Measurements from ENCODE around the gene SH3PXD2B. TPM values are rescaled to one million over a fixed set of nuclear protein-coding genes. Genes with fewer than 3 reads are reported as not detected.

SH3PXD2B gene
- total RNA-seq, 4 donors from 2014 or later = 27.8 to 52.6 (median 44.4) TPM

- DNase-seq (ENCODE audit: low spot score in 2 of 2) = no peak
- Histone ChIP-seq H3K27me3 (no peaks in the 10 kb centered on the region), H3K9me3 (no peaks in the 10 kb centered on the region), H3K27ac (no peak overlapping the region), H3K36me3 (peaks cover 0 to 55% (median 0%) of the 10 kb centered on the region in 3 donors), H3K4me3 (no peak overlapping the region), H3K4me1 (peaks cover 0 to 40% (median 3%) of the 10 kb centered on the region in 4 donors)
- WGBS, 2 donors = 82 to 87% methylated on average over 5 of the region's 5 CpGs
- no peak for TF ChIP-seq EP300 (IDR thresholded peaks at IDR 0.05)
- no peak for TF ChIP-seq POLR2A (IDR thresholded peaks at IDR 0.05)
- no peak for TF ChIP-seq CTCF (IDR thresholded peaks at IDR 0.05)
Observed at GRCh38 chr5:172385010-172385563, 69.2 kb downstream of the SH3PXD2B start.

GRCh38 chr5:172383191-172383802, 71.0 kb downstream of the SH3PXD2B start:
- peaks cover 0 to 60% (median 0%) of the 10 kb centered on the region in 3 donors for H3K36me3 ChIP-seq
- peaks cover 0 to 35% (median 0%) of the 10 kb centered on the region in 4 donors for H3K4me1 ChIP-seq
- H3K27me3 ChIP-seq = no peaks in the 10 kb centered on the region
- no peak for DNase-seq (ENCODE audit: low spot score in 2 of 2)
- H3K9me3 ChIP-seq = no peaks in the 10 kb centered on the region
- TF ChIP-seq CTCF (IDR thresholded peaks at IDR 0.05) = no peak
- no peak for TF ChIP-seq POLR2A (IDR thresholded peaks at IDR 0.05)
- no peak for TF ChIP-seq EP300 (IDR thresholded peaks at IDR 0.05)
- 60 to 66% methylated on average over 6 of the region's 6 CpGs for WGBS, 2 donors
- H3K4me3 ChIP-seq = no peak overlapping the region
- H3K27ac ChIP-seq = no peak overlapping the region

- Histone ChIP-seq H3K4me3 (no peak overlapping the region), H3K4me1 (peaks cover 0 to 25% (median 0%) of the 10 kb centered on the region in 4 donors), H3K36me3 (peaks cover 0 to 69% (median 5%) of the 10 kb centered on the region in 3 donors), H3K27me3 (no peaks in the 10 kb centered on the region), H3K27ac (peak overlapping the region; percentile 15 to 90 (median 56)), H3K9me3 (no peaks in the 10 kb centered on the region)
- TF ChIP-seq CTCF (IDR thresholded peaks at IDR 0.05) (no peak), POLR2A (IDR thresholded peaks at IDR 0.05) (no peak), EP300 (IDR thresholded peaks at IDR 0.05) (peak in 1 of 2 donors; percentile 46)
- 44 to 45% methylated on average over 20 to 21 of the region's 21 CpGs for WGBS, 2 donors
- DNase-seq (ENCODE audit: low spot score in 2 of 2) = peak; percentile 67 to 73
Observed at GRCh38 chr5:172380987-172381643, 73.2 kb downstream of the SH3PXD2B start.

GRCh38 chr5:172380301-172380986, 73.9 kb downstream of the SH3PXD2B start:
- Histone ChIP-seq H3K4me3 (no peak overlapping the region), H3K27ac (peak overlapping the region in 3 of 4 donors; percentile 14 to 90 (median 83)), H3K27me3 (no peaks in the 10 kb centered on the region), H3K9me3 (no peaks in the 10 kb centered on the region), H3K4me1 (peaks cover 0 to 25% (median 0%) of the 10 kb centered on the region in 4 donors), H3K36me3 (peaks cover 0 to 69% (median 5%) of the 10 kb centered on the region in 3 donors)
- WGBS, 2 donors = 56 to 69% methylated on average over 18 of the region's 18 CpGs
- no peak for DNase-seq (ENCODE audit: low spot score in 2 of 2)
- TF ChIP-seq CTCF (IDR thresholded peaks at IDR 0.05) (no peak), EP300 (IDR thresholded peaks at IDR 0.05) (peak in 1 of 2 donors; percentile 10)

Measured in tibial nerve (tissue), 4 donors.